ENCODE measurements around the gene ABHD12.

The ABHD12 gene

DNA sequence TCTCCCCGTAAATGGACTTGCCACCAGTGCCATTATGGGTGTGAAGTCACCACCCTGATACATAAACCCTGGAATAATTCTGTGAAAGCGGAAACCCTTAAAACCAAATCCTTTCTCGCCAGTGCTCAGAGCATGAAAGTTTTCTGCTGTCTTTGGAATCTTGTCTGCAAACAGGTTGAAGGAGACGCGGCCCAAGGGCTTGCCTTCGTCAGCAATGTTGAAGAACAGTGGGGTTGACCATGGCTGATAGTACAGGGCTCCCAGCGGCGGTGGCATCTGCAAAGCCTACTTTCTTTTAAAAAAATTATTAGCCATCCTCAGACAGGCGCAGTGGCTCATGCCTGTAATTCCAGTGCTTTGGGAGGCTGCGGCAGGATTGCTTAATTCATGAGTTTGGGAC lies 22.1 kb downstream of the ABHD12 start:
- no peak overlapping the region for H2BK12ac ChIP-seq (ENCODE audit: low read length)
- H3K79me1 ChIP-seq (ENCODE audit: low read depth, low read length): no peaks in the 10 kb centered on the region
- no peak overlapping the region for H3K14ac ChIP-seq (ENCODE audit: low read length)
- no peak overlapping the region for H3K18ac ChIP-seq (ENCODE audit: low read length)
- no peak for DNase-seq (ENCODE audit: low spot score)
- no peak overlapping the region for H3K4me3 ChIP-seq (ENCODE audit: low read length in 2 of 2)
- H2BK120ac ChIP-seq (ENCODE audit: low read depth, low read length): no peak overlapping the region
- H3K27ac ChIP-seq (replicated peaks; ENCODE audit: low read length): no peak overlapping the region
- no peak overlapping the region for H2BK5ac ChIP-seq (ENCODE audit: low read length)
- H3K36me3 ChIP-seq (replicated peaks in 1 of 2; ENCODE audit: control insufficient read depth in 2 of 2, insufficient read depth in 2 of 2, low read length in 2 of 2): no peaks in the 10 kb centered on the region
- no peak overlapping the region for H2BK15ac ChIP-seq (ENCODE audit: low read length)
- H3K27me3 ChIP-seq (ENCODE audit: control insufficient read depth in 3 of 3, insufficient read depth in 3 of 3, low read depth in 1 of 3, low read length in 3 of 3): no peaks in the 10 kb centered on the region
- H3K4me2 ChIP-seq (ENCODE audit: insufficient read depth, low read length, poor library complexity, severe bottlenecking): no peak overlapping the region
- H3K23ac ChIP-seq (ENCODE audit: low read depth, low read length, poor library complexity): no peak overlapping the region
- H3K9ac ChIP-seq (ENCODE audit: low read depth, low read length, poor library complexity): no peak overlapping the region
- peaks cover 0 to 1% of the 10 kb centered on the region in 2 donors for H3K4me1 ChIP-seq (ENCODE audit: control insufficient read depth in 2 of 2, insufficient read depth in 1 of 2, low read depth in 1 of 2, low read length in 2 of 2)
- no peak overlapping the region for H2AK5ac ChIP-seq (ENCODE audit: low read depth, low read length)
- H4K8ac ChIP-seq (ENCODE audit: low read depth, low read length): no peak overlapping the region
- no CpG with 5 or more reads among the region's 10 CpGs for WGBS, 2 donors (ENCODE audit: extremely low coverage in 2 of 2, insufficient read length in 2 of 2, insufficient replicate concordance in 1 of 2)
- H2AFZ ChIP-seq (ENCODE audit: low read length): no peak overlapping the region
- H3K9me3 ChIP-seq (replicated peaks in 1 of 2; ENCODE audit: control insufficient read depth in 2 of 2, insufficient read depth in 1 of 2, low read depth in 1 of 2, low read length in 2 of 2): peaks cover 0 to 7% of the 10 kb centered on the region in 2 donors
- no peak overlapping the region for H4K91ac ChIP-seq (ENCODE audit: low read depth, low read length, poor library complexity)
- H3K4ac ChIP-seq (ENCODE audit: low read length): no peak overlapping the region

DNA sequence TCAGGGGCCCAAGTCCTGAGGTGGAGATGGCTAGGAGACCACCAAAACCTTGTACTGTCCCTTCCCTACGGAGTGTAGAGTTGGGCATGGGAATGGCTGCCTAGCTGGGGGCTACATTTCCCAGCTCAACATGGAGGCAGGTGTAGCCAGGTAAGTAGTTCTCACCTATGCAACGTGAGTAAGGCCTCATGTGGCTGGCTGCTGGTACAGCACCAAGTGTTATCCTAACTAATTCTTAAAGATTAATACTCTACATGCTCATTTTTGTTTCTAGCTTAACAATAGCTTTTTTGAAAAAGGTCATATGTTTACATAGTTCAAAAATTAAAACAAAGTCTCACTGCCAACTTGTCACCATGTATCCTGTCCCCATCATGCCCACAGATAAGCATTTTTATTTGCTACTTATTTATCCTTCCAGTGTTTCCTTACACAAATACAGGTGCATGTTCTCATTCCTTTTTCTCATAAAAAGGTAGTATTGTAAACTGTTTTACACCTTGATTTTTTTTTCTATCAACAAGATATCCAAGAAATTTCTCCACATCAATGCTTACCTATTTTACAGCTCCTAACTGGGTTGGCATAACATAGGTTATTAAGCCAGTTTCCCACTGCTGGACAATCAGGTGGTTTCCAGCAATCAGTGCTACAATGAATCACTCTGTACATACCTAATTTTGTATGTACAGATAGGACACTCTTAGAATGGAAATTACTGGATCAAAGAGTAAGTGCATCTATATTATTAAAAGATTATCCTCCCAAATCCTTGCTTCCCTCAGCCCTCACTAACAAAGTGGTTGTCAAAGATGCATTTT lies 25.5 kb downstream of the ABHD12 start:
- H3K14ac ChIP-seq (ENCODE audit: low read length): no peak overlapping the region
- no peak overlapping the region for H2BK120ac ChIP-seq (ENCODE audit: low read depth, low read length)
- no peak overlapping the region for H3K4me2 ChIP-seq (ENCODE audit: insufficient read depth, low read length, poor library complexity, severe bottlenecking)
- H2AK5ac ChIP-seq (ENCODE audit: low read depth, low read length): no peak overlapping the region
- H2BK15ac ChIP-seq (ENCODE audit: low read length): no peak overlapping the region
- H3K27me3 ChIP-seq (ENCODE audit: control insufficient read depth in 3 of 3, insufficient read depth in 3 of 3, low read depth in 1 of 3, low read length in 3 of 3): no peaks in the 10 kb centered on the region
- H3K79me1 ChIP-seq (ENCODE audit: low read depth, low read length): peaks cover 2% of the 10 kb centered on the region
- no peak overlapping the region for H3K9ac ChIP-seq (ENCODE audit: low read depth, low read length, poor library complexity)
- H2BK12ac ChIP-seq (ENCODE audit: low read length): no peak overlapping the region
- no peak overlapping the region for H3K4me3 ChIP-seq (ENCODE audit: low read length in 2 of 2)
- no peak for DNase-seq (ENCODE audit: low spot score)
- peaks cover 0 to 1% of the 10 kb centered on the region in 2 donors for H3K4me1 ChIP-seq (ENCODE audit: control insufficient read depth in 2 of 2, insufficient read depth in 1 of 2, low read depth in 1 of 2, low read length in 2 of 2)
- H3K23ac ChIP-seq (ENCODE audit: low read depth, low read length, poor library complexity): no peak overlapping the region
- H4K8ac ChIP-seq (ENCODE audit: low read depth, low read length): no peak overlapping the region
- H3K36me3 ChIP-seq (replicated peaks in 1 of 2; ENCODE audit: control insufficient read depth in 2 of 2, insufficient read depth in 2 of 2, low read length in 2 of 2): no peaks in the 10 kb centered on the region
- no peak overlapping the region for H4K91ac ChIP-seq (ENCODE audit: low read depth, low read length, poor library complexity)
- no peak overlapping the region for H3K4ac ChIP-seq (ENCODE audit: low read length)
- no peak overlapping the region for H3K27ac ChIP-seq (replicated peaks; ENCODE audit: low read length)
- H2BK5ac ChIP-seq (ENCODE audit: low read length): no peak overlapping the region
- no peak overlapping the region for H2AFZ ChIP-seq (ENCODE audit: low read length)
- no peak overlapping the region for H3K18ac ChIP-seq (ENCODE audit: low read length)
- no CpG with 5 or more reads among the region's 2 CpGs for WGBS, 2 donors (ENCODE audit: extremely low coverage in 2 of 2, insufficient read length in 2 of 2, insufficient replicate concordance in 1 of 2)
- H3K9me3 ChIP-seq (replicated peaks in 1 of 2; ENCODE audit: control insufficient read depth in 2 of 2, insufficient read depth in 1 of 2, low read depth in 1 of 2, low read length in 2 of 2): no peaks in the 10 kb centered on the region

DNA sequence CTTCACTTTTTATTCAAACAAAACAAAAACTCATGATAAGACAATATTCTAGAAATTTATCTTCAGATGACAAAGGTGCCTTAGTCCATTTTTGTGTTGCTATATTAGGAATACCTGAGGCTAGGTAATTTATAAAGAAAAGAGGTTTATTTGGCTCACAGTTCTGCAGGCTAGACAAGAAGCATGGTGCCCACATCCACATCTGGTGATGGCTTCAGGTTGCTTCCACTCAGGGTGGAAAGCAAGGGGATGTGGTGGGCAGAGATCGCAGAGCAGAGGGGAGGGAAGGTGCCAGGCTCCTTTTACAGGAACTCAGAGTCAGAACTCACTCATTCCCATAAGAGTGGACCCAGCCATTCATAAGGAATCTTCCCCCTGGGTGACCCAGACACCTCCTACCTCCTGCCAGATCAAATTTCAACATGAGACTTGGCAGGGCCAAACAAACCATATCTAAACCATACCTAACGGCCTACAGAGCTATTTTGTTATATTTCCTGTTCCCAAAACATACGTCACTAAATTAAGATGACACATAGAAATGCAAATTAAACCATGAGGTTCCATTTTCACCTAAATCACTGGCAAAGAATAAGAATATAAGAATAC lies 26.4 kb downstream of the ABHD12 start:
- peaks cover 2% of the 10 kb centered on the region for H3K79me1 ChIP-seq (ENCODE audit: low read depth, low read length)
- H3K4me1 ChIP-seq (ENCODE audit: control insufficient read depth in 2 of 2, insufficient read depth in 1 of 2, low read depth in 1 of 2, low read length in 2 of 2): peaks cover 0 to 1% of the 10 kb centered on the region in 2 donors
- no peak overlapping the region for H2BK12ac ChIP-seq (ENCODE audit: low read length)
- no peak overlapping the region for H3K4me3 ChIP-seq (ENCODE audit: low read length in 2 of 2)
- H3K18ac ChIP-seq (ENCODE audit: low read length): no peak overlapping the region
- no peaks in the 10 kb centered on the region for H3K36me3 ChIP-seq (replicated peaks in 1 of 2; ENCODE audit: control insufficient read depth in 2 of 2, insufficient read depth in 2 of 2, low read length in 2 of 2)
- no CpG with 5 or more reads among the region's 3 CpGs for WGBS, 2 donors (ENCODE audit: extremely low coverage in 2 of 2, insufficient read length in 2 of 2, insufficient replicate concordance in 1 of 2)
- no peak overlapping the region for H2BK15ac ChIP-seq (ENCODE audit: low read length)
- H3K9me3 ChIP-seq (replicated peaks in 1 of 2; ENCODE audit: control insufficient read depth in 2 of 2, insufficient read depth in 1 of 2, low read depth in 1 of 2, low read length in 2 of 2): no peaks in the 10 kb centered on the region
- H3K14ac ChIP-seq (ENCODE audit: low read length): no peak overlapping the region
- H3K4me2 ChIP-seq (ENCODE audit: insufficient read depth, low read length, poor library complexity, severe bottlenecking): no peak overlapping the region
- H2AFZ ChIP-seq (ENCODE audit: low read length): no peak overlapping the region
- no peak overlapping the region for H2BK120ac ChIP-seq (ENCODE audit: low read depth, low read length)
- no peak overlapping the region for H4K8ac ChIP-seq (ENCODE audit: low read depth, low read length)
- no peak overlapping the region for H3K23ac ChIP-seq (ENCODE audit: low read depth, low read length, poor library complexity)
- no peaks in the 10 kb centered on the region for H3K27me3 ChIP-seq (ENCODE audit: control insufficient read depth in 3 of 3, insufficient read depth in 3 of 3, low read depth in 1 of 3, low read length in 3 of 3)
- H4K91ac ChIP-seq (ENCODE audit: low read depth, low read length, poor library complexity): no peak overlapping the region
- H3K4ac ChIP-seq (ENCODE audit: low read length): no peak overlapping the region
- no peak for DNase-seq (ENCODE audit: low spot score)
- no peak overlapping the region for H3K9ac ChIP-seq (ENCODE audit: low read depth, low read length, poor library complexity)
- no peak overlapping the region for H2AK5ac ChIP-seq (ENCODE audit: low read depth, low read length)
- no peak overlapping the region for H2BK5ac ChIP-seq (ENCODE audit: low read length)
- no peak overlapping the region for H3K27ac ChIP-seq (replicated peaks; ENCODE audit: low read length)

DNA sequence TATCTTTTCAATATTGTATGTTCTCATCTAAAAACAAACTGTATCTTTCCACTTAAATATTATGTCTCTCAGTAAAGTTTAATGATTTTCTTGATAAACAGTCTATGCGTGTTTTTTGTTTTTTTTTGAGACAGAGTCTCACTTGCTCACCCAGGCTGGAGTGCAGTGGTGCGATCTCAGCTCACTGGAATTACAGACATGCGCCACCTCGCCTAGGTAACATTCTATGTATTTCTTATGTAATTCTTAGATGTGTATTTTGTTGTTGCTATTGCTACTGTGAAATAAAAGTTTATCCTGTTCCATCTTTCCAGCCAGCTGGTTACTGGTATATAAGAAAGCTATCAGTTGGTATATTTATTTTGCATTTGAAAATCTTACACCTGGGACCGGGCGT lies 29.4 kb downstream of the ABHD12 start:
- Histone ChIP-seq H3K4ac (ENCODE audit: low read length) (no peak overlapping the region), H3K36me3 (replicated peaks in 1 of 2; ENCODE audit: control insufficient read depth in 2 of 2, insufficient read depth in 2 of 2, low read length in 2 of 2) (no peaks in the 10 kb centered on the region), H2AFZ (ENCODE audit: low read length) (no peak overlapping the region), H3K14ac (ENCODE audit: low read length) (no peak overlapping the region), H2BK15ac (ENCODE audit: low read length) (no peak overlapping the region), H3K23ac (ENCODE audit: low read depth, low read length, poor library complexity) (no peak overlapping the region), H3K9ac (ENCODE audit: low read depth, low read length, poor library complexity) (no peak overlapping the region), H3K4me2 (ENCODE audit: insufficient read depth, low read length, poor library complexity, severe bottlenecking) (no peak overlapping the region), H3K9me3 (replicated peaks in 1 of 2; ENCODE audit: control insufficient read depth in 2 of 2, insufficient read depth in 1 of 2, low read depth in 1 of 2, low read length in 2 of 2) (no peaks in the 10 kb centered on the region), H2BK5ac (ENCODE audit: low read length) (no peak overlapping the region), H4K91ac (ENCODE audit: low read depth, low read length, poor library complexity) (no peak overlapping the region), H3K27ac (replicated peaks; ENCODE audit: low read length) (no peak overlapping the region), H2BK12ac (ENCODE audit: low read length) (no peak overlapping the region), H2AK5ac (ENCODE audit: low read depth, low read length) (no peak overlapping the region), H2BK120ac (ENCODE audit: low read depth, low read length) (no peak overlapping the region), H4K8ac (ENCODE audit: low read depth, low read length) (no peak overlapping the region), H3K79me1 (ENCODE audit: low read depth, low read length) (peaks cover 9% of the 10 kb centered on the region), H3K18ac (ENCODE audit: low read length) (no peak overlapping the region), H3K4me1 (ENCODE audit: control insufficient read depth in 2 of 2, insufficient read depth in 1 of 2, low read depth in 1 of 2, low read length in 2 of 2) (peaks cover 0 to 7% of the 10 kb centered on the region in 2 donors), H3K27me3 (ENCODE audit: control insufficient read depth in 3 of 3, insufficient read depth in 3 of 3, low read depth in 1 of 3, low read length in 3 of 3) (no peaks in the 10 kb centered on the region), H3K4me3 (ENCODE audit: low read length in 2 of 2) (no peak overlapping the region)
- no peak for DNase-seq (ENCODE audit: low spot score)
- WGBS, 2 donors (ENCODE audit: extremely low coverage in 2 of 2, insufficient read length in 2 of 2, insufficient replicate concordance in 1 of 2): no CpG with 5 or more reads among the region's 6 CpGs
